GM18508 (cell line): ENCODE results near the gene ZBTB46.

Experiments used
- ATAC-seq: cut with Tn5 transposase; IDR thresholded peaks from one replicate; pipeline ENCODE4 v1.9.1; 2021; ENCODE audit warnings: moderate number of reproducible peaks; ENCODE audit not compliant: insufficient read depth, unreplicated experiment

ZBTB46 gene

DNA sequence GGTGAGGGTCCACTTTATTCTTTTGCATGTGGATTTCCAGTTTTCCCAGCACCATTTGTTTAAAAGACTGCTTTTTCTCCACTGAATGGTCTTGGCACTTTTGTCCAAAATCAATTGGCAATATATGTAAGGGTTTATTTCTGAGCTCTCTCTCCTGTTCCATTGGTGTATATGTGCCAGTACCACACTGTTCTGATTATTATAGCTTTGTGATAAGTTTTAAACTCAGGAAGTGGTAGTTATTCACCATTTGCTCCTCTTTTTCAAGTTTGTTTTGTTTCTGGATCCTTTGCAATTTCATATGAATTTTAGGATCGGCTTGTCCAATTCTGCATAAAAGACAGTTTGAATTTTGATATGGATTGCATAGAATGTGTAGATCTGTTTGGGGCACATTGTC lies 118.9 kb downstream of the ZBTB46 start:
- no peak for ATAC-seq

DNA sequence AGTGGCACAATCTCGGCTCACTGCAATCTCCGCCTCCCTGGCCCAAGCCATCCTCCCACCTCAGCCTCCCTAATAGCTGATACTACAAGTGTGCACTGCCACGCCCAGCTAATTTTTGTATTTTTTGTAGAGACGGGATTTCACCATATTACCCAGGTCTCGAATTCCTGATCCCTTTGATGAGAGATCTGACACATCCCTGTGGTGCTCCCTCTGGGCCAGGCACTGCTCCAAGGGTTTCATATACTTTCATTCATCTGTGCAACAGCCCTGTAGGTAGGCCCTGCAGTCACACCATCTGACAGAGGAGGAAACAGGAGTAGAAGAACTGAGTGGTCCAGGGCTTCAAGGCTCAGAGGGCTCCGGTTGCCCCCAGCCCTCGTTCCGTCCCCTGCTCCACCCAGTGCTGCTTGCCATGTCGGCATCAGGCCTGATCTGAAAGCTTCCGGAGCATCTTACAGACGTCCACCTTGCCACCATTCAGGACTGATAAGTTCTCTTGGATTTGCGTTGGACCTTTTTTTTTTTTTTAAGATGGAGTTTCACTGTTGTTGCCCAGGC lies 119.9 kb downstream of the ZBTB46 start:
- ATAC-seq: no peak

DNA sequence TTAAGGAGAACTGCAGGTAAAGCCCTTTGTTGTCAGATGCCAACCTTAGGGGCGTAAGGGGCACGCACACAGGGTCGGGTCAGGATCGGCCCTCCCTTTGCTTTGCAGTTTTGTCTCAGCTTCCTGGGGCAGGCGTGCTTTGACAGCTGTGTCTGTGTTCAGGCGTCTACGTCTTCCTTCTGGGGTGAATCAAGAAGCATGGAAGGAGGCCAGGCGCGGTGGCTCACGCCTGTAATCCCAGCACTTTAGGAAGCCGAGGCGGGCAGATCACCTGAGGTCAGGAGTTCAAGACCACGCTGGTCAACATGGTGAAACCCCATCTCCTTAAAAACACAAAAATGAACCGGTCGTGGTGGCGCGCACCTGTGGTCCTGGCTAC lies 121.9 kb downstream of the ZBTB46 start:
- no peak for ATAC-seq

DNA sequence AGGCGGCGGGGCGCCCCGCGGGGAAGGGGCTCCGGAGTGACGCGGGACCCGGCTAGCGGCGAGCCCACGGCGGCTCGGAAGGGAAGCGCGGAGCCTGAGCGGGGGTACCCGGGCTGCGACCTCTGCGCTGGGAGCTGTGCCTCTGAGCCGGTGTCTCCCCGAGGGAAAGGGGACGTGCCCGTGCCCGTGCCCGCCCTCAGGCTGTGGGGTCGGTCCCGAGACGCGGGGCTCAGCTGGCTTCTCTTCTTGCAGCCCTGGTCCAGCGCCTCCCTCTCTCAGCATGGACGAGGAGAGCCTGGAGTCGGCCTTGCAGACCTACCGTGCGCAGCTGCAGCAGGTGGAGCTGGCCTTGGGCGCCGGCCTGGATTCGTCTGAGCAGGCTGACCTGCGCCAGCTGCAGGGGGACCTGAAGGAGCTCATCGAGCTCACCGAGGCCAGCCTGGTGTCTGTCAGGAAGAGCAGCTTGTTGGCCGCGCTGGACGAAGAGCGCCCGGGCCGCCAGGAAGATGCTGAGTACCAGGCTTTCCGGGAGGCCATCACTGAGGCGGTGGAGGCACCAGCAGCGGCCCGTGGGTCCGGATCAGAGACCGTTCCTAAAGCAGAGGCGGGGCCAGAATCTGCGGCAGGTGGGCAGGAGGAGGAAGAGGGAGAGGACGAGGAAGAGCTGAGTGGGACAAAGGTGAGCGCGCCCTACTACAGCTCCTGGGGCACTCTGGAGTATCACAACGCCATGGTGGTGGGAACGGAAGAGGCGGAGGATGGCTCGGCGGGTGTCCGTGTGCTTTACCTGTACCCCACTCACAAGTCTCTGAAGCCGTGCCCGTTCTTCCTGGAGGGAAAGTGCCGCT lies 122.5 kb downstream of the ZBTB46 start:
- ATAC-seq: no peak

DNA sequence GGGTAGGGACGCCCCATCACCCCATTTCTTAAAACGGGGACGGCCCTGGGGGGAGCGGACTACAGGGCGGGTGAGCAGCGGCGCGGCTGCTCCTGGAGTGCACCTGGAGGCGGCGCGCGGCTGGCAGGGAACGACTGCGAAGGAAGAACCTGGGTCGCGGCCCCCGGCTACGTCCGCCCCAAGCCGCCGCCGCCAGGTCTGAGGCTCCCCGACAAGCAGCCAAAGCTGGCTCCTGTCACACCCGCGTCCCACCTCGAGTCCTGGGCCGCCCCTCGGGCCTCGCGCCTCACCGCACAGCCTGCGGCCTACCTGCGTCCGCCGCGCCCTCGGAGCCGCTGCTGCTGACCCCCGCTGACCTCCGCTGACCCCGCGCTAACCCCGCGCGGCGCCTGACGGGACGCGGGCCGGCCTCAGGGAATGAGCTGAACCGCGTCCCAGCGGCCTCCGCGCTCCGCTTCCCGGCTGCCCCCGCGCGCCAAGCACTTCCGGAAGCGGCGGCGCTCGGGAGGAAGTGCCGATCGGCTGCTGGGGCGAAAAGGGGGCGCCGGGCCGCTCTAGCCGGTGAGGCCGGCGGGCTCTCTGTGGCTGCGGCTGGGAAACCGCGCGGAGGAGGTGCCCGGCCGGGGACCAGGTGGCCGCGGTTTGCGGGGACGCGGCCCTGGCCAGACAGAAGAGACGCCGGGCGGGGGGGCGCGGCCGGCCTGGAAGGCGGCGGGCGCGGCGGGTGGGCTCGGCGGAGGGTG lies 123.3 kb downstream of the ZBTB46 start, which contains the start of the genes ARFRP1 and ZGPAT:
Gene ARFRP1, minus strand, starts transcription at position 419 of the 743 bp plus-strand sequence. CDS start 885 bp downstream, outside the sequence.
Gene ZGPAT, plus strand, starts transcription at position 482 of the 743 bp plus-strand sequence. CDS start 542 bp downstream, outside the sequence.
- ATAC-seq: no peak

DNA sequence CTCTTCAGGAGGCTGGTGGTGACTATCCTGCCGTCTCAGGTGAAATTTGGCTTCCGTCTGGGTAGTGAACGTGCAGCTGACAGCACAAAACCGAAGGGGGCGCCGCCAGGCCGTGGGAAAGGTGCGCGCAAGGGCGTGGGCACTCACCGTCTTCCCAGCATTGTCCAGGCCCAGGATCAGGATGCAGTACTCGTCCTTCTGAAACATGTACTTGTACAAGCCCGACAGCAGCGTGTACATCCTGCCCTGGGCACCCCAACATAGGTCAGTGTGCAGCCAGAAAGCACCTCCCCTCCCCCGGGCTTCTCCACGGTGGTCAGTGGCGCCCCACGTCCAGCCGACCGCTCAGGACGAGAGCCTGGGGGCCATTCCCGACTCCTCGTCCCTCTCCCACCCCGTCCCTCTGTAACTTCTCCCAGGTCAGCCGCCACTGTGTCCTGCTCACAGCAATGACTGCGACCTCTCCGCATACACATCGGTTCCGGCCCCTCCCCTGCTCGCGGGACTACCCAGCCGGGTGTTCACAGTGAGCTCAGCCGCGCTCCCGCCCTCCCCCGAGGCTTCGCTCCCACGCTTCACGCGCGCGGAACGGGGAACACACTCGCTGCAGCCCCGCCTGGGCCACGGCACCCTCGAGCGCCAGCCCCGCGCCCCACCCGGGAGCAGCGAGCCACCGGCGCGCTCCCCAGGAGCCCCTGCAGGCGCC lies 124.1 kb downstream of the ZBTB46 start:
- ATAC-seq: no peak

DNA sequence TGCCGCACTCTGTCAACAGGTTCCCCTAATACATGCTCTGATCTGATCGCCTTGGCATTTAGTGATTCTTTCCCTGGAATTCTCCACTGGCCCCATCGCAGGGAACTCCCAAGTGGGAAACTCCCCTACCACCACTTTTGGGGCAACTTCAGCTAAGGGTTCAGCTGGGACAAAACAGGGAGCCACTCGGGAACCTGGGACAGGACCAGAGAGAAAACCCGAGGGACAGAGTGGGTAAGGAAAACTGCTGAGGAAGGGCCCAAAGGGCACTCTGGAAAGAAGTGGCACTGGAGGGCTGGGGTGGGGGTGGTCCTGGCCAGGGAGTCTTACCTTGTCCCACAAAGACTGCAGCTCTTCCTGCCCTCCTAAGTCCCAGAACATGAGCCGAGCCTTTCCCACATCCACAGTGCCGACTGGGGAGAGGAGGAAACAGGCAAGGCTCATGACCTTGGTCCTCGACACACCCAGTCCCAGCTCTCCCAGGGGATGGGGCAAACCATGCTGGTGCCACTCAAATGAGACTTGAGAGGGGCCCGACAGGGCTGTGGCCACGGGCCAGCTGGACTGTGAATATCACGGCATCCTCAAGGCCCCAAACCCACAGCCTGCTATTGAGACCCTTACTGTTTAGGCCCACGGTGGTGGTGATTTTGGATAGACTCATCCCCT lies 124.9 kb downstream of the ZBTB46 start:
- ATAC-seq: no peak

DNA sequence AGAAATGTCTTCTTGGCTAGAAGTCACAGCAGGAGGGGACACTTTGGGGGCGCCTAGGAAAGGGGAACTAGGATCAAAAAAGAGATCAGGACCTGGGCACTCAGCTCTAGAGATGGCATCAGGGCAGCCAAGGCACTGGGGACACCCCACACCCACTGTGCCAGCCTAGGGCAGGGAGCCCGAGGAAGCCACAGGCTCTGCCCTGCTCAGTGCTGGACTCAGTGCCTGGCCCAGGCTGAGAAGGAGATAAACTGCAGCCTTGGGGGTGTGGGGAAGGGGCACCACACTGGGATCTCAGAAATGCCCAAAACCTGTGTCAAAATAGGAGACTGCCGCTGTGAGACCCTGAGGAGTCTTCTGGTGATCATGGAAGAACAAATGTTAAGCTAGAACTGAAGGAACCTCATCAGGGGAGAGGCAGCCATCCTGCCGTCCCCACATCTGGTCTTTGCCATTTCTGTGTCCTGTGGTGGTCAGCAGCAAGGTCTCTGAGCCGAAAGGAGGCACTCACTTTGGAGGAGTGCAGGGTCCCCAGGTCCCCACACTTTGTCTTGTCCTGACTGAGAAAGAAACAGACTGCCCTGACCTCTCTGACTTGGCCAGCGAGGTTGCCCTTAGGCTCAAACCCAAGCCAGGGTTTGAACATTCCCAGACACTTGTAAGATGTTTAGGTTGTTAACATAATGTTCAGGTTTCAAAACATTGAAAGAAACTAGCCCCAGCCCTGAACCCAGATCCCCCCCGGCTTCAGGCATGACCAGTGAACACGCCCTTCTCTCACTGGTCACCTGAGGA lies 125.6 kb downstream of the ZBTB46 start:
- no peak for ATAC-seq

DNA sequence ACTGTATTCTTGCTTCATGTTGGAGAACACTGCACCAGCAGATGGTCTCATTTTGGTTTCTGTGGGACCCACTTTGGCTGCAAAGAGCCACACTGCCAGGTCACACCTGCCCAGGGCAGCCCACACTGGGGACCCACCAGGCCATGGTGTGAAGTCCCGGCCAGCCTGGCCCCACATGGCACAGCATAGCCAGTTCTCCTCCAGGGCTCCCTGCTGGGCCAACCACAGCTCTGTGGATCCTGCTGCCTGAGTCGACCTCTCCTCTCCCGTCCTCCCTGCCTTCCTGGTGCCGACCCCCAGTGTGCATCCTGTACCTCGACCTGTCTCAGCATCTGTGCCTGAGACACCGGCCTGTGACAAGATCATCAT lies 126.3 kb downstream of the ZBTB46 start:
- ATAC-seq: no peak

DNA sequence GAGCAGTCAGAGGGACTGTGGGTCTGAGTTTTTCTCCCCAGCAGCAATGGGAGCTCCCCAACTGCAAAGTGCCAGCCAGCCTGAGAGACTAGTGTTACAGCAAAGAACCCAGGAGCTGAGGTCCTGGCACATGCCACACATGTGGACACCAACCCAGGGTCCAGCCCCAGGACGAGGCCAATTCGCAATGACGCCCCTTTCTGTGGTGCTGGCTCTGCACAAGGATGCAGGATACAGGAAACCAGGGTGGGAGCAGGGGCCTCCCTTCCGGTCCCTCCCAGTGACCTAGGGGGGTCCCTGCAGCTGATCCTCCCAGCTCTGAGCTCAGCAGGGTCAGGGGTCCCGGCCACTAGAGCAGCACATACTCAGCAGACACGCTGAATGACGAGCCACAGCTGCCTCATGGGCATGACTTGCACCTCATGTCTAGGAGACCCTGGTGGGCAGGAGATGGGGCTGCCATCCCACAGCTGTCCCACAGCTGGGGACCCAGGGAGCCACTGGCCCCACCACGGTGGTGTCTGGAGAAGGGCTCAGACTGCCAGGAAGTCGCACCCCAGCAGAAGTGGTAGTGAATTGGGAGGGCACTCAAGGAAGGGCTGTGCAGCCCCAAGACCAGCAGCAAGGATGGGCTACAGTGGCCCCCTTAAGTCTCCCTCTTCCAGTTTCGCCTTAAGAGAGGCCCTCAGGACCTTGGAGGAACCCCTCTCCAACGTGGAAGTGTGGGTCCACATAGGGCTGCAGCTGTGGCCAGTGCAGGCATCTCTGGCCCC lies 126.9 kb downstream of the ZBTB46 start:
- ATAC-seq: no peak

DNA sequence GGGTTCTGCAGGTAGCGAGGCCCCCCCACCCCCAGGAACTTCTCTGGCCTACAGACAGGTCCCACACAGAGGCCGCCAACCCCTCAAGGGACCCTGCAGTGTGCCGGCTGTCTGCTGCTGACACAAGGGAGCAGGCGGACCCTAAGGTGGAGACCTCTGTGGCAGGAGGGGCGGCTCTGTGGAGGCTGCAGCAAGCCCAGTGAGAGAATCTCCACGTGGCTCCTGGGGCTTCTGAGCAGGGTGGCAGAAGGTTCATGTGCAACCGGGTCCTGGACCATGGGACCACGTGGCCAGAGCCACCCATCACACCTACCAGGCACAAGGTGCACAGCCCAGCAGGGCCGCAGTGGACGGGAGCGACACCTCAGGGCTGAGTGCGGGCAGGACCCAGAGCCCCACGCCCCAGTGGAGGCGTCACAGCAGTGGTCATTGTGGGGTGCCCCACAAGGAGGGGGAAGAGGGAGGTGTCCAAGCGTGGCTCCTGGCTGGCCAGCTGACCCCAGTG lies 127.5 kb downstream of the ZBTB46 start:
- no peak for ATAC-seq

DNA sequence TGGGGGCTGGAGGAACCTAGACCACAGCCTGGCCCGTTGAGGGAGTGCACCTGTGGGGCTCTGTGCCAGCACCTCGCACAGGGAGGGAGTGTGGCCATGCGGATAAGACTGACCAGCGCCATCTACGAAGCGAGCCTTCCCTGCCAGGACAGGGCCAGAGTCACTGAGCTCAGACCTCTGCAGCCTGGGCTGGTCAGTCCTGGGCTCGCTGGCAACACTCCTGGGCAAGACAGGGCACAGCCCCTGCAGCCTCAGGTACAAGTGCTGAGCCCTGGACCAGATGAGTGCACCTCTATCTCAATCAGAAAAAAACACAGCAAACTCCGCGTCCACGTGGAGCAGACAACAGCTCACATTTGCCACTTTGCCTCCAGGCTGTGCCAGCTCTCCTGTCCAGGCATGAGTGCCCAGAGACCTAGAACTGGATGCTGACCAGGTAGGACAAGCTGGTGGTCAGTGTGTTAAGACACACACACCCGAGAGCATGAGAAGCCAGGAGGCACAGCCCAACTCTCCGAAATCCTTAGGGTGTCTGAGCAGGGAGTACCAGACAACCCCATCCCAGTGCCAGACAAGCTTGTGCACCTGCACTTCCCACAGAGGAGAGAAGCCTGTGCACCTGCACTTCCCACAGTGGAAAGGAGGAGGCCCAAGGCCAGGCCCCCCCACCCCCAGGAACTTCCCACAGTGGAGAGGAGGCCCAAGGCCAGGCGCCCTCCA lies 128.2 kb downstream of the ZBTB46 start:
- no peak for ATAC-seq

DNA sequence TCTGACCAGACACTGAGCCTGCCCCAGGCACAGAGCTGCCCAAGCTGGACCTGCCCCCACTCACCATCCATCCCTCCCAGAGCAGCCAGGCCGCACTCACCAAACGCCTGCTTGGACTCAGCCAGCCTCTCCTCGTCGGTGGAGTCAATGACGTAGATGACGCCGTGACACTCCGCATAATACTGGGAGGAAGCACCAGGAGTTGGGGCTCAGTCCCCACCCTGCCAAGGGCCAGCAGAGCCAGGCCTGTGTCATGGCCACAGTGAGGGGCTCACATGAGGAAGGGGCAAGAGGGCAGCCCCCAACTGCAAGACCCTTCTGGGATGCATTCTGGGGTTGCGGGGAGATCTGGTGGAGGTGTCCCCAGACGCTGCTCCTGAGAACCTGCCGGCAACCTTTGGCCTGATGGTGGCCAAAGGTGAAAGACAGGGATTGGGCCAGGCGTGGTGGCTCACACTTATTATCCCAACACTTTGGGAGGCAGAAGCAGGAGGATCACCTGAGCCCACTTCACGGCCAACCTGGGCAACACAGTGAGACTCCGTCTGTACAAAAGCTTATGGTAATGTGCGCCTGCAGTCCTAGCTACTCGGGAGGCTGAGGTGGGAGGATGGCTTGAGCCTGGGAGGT lies 128.9 kb downstream of the ZBTB46 start:
- ATAC-seq: no peak

DNA sequence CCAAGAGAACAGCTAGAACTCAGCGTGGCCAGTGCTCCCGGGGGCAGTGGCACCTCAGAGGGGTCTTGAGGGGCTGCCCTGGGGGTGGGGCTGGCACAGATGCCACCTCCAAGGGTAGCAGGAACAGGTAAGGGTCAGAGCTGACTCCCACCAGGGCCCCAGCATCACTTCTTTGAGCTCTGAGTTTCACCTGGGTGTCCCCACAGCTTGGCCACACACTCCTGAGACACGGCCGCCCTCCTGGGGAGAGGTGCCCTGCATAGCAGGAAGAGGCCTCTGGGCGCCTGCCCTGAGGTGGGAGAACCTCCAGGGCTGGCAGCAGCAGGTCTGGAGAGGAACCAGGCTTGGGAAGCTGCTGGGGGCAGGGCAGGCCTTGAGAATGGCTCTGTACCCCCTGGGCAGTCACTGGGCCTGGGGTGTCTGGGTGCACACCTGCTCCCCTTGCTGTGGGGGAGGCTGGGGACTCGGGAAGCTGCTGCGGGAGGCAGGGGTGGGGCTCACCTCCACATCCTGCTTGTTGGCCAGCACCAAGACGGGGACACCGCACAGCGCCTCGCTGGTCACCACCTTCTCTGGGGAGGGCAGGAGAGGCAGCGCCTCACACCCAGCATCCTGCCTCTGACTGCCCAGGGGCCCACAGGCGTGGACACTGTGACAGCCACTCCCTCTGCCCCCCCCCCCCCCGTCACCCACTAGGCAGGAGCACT lies 129.6 kb downstream of the ZBTB46 start:
- no peak for ATAC-seq

DNA sequence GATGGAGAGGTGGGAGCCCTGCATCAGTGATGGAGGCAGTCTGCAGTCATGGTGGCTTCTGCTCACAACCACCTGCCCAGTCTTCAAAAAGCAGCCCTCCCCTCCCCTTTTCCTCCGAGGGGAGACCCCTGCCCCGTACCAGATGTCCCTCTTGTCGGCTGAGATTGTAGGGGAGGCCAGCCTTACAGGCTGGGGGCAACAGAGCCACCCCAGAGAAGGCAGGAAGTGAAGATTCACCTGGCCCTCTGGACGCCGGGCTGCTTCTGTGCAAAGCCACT lies 130.1 kb downstream of the ZBTB46 start:
- no peak for ATAC-seq

DNA sequence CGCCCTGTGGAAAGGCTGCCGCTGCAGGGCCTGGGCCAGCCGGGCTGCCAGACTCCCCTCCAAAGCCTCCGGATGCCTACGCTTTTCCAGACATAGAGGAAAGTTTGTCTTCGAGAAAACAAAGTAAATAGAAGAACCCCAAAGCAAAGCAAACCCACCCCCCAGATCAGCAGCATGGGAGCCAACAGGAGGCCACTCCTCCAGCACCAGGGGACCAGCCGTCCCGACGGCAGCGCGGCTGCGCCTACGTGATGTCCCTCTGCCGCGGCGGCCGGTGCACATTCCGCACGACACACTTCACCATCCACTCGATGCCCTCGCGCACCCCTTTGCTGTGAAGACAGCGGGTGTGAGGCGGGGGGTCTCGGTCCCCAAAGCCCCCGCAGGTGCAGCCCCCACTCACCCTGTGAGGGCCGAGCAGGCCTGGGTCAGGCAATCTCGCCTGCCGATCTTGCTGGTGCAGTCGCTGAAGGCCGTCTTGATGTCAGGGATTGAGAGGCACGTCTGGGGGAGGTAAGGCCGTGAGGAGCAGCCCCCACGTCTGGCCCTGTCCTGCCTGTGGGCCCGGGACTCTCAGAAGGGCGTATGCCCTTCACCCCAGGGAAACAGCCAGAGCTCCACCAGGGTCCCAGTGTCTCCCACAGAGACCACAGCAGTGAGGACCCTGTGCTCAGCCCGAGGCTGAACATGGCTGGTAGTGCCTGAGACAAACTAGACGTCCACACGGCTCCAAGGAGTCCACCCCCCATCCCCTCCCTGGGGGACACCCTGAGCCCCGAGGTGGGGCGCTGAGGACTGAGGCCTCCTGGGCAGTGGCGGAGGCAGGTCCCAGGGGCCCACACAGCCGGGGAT lies 130.6 kb downstream of the ZBTB46 start:
- no peak for ATAC-seq
